ENCODE measurements around the gene GTF2H4.
"Not testable (repeated sequence)": the region's sequence is repeated elsewhere in the genome, so short reads cannot be mapped to it uniquely, and the experiment has no call there.

Gene GTF2H4

DNA sequence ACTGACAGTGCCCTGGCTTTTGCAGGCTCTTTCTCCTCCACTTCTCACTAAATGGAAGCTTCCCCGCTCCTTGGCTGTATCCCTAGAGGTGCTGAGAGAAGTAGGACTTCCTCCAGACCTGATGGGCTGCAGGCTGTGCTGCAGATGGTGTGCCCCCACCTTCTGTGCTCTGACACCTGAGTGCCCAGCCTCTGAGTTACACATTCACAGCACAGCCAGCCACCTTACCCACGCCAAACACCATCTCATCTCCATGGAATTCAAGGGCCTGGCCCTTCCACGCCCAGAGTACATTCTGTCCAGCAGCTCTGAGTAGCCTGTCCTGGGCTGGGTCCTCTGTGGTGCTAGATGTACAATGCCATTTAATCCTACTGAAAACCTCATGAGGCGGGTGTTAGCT lies 18.6 kb downstream of the GTF2H4 start:
- DNase-seq (ENCODE audit: low spot score): no peak

DNA sequence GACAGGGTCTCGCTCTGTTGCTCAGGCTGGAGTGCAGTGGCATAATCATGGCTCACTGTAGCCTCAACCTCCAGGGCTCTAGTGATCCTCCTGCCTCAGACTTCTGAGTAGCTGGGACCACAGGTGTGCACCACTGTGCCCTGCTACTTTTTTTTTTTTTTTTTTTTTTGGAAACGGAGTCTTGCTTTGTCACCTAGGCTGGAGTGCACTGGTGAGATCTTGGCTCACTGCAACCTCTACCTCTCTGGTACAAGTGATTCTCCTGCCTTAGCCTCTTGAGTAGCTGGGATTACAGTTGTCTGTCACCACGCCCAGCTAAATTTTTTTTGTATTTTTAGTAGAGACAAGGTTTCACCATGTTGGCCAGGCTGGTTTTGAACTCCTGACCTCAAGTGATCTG lies 19.1 kb downstream of the GTF2H4 start:
- not testable (repeated sequence) for DNase-seq (ENCODE audit: low spot score)

DNA sequence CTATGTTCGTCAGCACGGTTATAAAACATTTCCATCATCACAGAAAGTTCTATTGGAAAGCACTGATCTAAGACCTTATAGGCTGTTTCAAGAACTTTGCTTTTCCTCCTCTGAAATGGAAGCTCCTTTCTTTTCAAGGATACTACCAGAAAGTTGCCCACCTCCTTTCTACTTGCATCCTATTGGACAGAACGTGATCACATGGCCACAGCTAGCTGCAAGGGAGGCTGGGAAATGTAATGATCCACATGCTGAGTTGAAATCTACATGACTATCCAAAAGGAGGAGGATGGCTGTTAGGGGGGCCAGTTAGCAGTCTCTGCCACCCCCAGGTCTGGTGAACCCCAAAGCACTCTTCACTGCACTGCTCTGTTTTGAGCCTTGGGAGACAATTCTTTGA lies 20.7 kb downstream of the GTF2H4 start:
- DNase-seq (ENCODE audit: low spot score): no peak

DNA sequence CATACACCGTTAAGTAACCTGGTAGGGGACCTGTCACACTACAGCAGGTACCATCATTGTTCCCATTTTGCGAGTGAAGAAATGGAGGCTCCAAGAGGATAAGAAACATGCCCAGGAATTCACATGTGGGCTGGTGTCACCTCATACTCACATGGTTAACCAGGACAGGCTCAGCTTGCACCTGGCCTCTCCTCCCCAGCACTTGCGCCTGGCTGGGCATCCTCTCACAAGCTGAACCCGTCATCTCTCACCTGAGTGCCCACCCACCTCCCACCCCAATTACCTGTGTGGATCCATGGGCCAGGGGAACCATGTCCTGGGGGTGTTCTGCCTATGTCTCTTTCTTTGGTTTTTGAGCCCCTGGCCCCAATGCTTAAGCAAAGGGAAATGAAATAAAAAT lies 22.5 kb downstream of the GTF2H4 start:
- no peak for DNase-seq (ENCODE audit: low spot score)

DNA sequence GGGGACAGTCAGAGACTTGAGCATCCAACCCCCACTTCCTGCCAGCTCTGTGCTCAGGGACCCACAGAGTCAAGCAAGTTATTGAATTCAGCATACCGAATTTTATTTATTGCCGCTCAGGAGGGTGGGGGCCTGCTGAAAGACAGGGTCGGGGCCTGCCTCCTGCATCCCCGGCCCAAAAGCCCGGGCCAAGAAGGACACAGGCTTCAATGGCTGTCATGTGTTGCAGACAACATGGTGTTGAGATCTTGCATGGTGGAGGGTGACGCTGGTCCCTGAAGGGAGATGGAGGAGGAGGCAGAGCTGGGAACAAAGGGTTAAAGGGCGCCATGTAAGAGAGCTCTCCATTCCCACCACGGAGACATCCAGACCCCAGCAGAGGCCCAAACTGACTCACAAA lies 23.3 kb downstream of the GTF2H4 start:
- DNase-seq (ENCODE audit: low spot score): no peak

DNA sequence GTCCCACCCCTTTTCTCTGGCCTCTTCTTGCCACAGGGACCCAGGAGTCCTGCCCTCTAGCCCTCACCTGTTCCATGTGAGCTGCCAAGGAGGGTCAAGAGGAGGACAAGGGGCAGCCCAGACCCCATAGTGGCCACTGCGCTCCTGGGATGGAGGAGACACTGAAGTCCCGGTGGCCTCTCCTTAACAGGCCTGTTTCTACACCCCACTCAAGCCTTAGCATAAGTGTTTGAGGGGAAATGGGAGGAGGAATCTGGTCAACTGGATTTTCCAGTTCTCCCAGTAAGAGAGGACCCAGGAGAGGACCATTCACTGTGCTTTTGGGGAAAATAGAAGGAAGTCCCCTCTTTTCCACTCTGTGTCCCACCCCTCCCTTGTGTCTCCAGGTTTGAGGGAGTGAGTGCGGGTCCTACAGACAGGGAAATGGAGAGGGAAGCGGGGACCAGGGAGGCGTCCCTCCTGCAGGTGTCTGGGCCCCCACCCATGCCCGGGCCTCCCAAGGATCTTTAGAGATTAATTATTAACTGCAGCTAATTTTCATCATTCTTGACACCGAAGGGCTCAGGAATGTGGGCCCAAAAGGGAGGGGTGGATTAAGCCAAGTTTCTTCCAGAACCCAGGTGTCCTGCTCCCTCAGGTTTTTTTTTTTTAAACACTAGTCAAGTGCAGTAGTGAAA lies 24.1 kb downstream of the GTF2H4 start, which contains the start of gene SFTA2:
Gene SFTA2 (minus strand): TSS at position 202 of the 677 bp plus-strand sequence. CDS start 74 bp downstream, at position 128.
- DNase-seq (ENCODE audit: low spot score): no peak

DNA sequence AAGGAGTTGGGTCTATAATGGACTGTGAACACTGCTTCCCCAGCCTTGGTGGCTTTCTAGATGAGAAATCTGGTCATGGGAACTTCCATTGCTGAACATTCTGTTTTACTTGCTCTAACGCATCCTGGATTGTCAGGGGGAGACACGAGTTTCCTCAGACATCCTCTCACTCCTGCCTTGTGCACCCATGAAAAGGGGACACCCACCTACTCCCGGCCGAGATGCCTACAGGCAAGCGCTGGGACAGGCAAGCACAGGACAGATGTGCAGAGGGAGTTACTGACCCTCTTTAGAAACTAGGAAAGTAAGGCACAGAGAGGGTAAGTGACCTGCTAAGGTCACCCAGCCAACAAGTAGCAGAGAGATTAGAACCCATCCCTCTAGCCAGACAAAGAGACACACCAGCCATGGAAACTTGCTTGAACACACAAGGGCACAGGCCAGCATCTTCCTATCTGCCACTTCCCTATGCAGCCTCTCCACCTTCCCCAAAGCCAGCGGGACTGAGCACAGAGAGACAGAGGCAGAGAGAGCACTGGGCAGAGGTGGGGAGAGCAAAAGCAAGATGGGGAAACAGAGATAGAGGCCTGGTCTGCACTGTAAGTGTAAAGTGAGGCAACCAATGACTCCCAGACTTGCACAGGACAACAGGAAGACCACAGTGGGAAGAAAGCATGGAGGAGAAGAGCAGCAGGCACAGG lies 24.8 kb downstream of the GTF2H4 start:
- DNase-seq (ENCODE audit: low spot score): no peak

DNA sequence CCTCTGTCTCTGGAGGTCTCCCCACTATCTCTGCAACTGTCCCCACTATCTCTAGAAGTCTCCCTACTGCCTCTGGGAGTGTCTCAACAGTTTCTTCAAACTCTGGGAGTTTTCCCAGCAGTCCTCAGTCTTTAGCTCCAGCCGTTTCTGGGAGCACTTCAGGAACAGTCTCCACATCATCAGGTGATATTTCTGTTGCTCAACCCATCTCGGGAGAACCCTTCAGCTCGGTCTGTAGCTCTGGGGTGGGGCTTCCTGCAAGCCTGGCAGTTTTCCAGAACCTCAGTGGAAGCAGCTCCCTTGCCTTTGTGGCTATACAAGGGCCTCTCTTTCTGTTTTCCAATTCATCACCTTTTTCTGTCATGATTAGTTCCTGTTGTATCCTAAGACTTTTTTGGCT lies 27.0 kb downstream of the GTF2H4 start:
- no peak for DNase-seq (ENCODE audit: low spot score)

DNA sequence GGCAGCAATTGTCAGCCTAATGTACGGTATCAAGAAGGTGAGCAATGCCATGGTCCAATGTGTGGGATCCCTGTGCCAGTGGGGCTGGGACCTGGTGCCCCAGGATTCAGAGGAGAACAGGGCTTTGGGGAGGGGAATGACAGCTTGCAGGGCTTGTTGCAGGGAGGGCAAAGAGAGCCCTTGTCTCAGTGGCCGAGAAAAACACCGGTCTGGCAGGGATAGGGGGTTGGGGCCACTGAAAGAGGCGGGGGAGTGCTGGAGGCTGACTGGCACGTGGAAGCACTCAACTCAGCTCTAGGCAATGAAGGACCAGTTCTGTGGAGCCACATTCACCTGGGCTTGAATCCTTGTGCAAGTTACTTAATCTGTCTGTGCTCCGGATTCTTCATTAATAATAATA lies 29.3 kb downstream of the GTF2H4 start:
- no peak for DNase-seq (ENCODE audit: low spot score)

DNA sequence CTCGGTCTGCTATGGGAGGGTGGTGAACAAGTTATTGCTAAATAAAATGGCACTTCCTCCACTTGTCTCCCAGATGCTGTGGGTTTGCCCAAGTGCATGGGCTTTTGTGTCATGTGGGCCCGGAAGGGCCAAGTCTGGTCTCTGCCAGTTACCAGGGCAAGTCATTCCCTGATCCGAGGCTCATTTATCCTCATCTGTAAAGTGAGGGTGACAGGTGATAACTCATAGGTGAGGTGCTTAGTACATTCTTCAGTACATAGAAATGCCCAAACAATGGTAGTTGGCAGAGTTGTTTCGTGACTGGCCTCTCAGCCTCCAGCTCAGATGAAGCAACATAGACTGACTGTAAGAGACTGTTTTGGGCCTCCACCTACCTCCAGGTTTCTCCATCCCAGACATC lies 30.7 kb downstream of the GTF2H4 start:
- DNase-seq (ENCODE audit: low spot score): no peak

DNA sequence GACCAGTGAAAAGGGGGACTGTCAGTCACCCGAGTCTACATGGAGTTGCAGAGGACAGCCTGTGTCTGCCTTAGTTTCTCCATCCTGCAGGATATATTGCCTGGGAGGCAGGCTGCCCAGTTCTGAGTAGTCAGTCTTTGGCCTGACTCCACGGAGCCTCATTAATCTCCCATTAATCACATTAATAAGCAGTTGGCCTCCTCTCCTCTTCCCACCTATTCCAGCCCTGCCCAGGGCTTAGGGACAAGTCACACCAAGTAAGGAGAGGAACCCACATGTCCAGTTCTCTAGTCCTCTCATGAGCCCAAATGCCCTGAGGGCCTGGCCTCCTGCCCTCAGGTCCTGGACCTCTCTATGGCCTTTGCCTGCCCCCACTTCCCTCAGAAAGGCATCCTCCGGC lies 31.5 kb downstream of the GTF2H4 start:
- DNase-seq (ENCODE audit: low spot score): no peak

DNA sequence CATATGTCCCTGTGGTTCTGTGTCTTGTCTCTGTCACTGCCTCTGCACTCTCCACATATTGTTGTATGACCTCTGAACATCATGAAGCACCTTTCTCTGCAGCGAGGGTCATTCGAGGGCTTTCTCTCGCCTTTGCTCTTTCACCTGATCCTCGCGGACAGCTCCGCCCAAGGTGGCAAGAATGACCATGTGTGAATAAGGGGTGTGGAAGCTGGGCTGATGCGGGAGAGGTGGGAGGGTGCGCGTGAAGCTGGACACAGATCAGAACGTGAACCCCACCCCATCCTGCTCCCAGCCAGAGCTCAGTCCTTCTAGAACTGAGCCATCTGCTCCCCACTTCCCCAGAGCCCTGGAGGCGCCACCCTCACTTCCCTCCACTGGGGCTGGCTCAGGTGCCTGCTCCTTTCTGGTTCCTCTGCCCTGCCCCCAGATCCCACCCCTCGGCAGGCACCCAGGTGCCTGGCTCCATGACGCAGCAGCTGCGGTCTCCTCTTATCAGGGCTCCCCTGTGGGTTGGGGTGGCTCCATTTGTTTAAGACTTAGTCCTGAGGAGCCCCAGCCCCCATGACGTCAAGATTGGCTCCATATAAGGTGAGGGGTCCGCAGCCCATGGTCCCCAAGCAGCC lies 32.5 kb downstream of the GTF2H4 start, which contains the start of gene MUCL3:
Gene MUCL3 (plus strand): TSS at position 613 of the 626 bp plus-strand sequence. CDS start 27 bp downstream, outside the sequence.
- no peak for DNase-seq (ENCODE audit: low spot score)

DNA sequence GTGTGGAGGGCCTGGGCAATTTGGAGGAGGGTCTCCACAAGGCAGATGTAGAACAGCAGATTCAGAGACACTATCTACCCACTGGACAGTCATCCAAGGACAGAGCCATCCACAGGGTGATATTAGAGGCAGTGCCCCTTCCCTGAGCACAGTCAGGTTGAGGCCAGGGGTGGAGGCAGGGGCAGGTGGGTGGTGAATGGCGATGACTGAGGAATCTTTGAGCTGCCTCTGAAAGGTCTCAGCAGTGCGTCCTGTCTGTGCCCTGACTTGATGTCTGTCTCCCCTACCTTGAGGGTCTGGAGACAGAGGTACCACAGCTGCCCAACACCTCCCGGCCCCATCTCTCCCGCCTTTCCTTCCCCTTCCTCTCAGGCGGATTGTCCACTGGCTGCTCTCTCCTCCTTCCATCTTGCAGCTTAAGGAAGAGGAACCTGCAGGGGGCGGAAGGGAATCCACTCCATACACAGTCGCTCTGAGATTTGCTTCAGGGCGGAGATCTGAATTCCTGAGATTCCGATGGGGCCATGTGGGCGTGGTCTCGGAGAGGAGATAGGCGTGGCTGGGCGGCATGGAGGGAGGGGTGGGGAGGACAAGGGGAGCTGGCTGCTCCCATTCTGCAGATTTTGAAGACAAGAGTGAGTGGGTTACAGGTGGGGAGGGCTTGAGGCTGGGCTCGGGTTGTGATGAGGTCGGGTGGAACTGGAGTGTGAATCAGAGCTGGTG lies 34.5 kb downstream of the GTF2H4 start:
- peak; percentile 54 for DNase-seq (ENCODE audit: low spot score)

DNA sequence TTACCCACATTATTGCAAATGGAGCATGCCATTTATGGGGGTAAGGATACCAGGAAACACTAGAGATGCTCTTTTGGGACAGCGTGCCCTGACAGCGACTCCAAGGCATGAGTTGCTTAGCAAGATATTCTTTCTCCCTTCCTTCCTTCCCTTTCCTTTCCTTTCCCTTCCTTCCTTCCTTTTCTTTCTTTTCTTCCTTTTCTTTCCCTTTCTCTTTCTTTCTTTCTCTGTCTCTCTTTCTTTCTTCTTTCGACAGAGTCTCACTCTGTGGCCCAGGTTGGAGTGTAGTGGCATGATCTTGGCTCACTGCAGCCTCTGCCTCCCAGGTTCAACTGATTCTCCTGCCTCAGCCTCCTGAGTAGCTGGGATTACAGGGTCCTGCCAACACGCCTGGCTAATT lies 36.0 kb downstream of the GTF2H4 start:
- DNase-seq (ENCODE audit: low spot score): no peak

DNA sequence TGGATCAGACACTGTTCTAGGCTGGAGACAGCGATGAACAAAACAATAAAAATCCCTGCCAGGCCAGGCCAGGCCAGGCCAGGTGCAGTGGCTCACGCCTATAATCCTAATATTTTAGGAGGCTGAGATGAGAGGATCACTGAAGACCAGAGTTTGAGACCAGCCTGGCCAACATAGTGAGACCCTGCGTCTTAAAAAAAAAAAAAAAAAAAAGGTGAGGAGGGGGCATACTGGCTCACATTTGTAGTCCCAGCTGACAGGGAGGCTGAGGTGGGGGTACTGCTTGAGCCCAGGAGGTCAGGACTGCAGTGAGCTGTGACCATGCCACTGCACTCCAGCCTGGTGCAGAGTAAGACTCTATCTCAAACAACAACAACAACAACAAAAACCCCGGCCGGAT lies 37.3 kb downstream of the GTF2H4 start:
- DNase-seq (ENCODE audit: low spot score): no peak

DNA sequence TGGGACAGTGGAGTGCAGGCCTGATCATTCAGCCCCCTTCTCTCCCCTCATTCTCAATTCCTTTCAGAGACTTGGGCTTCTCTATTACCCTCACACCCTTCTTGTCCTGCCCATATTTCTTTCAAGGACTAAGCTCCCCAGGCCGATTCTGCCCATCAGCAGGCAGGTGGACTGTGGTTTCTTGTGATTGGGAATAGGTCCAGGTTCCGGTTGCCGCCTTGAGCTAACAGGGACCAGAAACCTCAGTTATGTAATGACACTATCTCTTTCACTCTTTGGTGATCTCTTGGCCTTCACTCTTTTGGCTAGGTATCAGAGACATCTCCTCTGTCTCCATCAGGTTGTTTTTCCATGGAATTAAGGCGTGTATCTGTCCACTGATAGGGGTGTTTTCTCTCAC lies 39.2 kb downstream of the GTF2H4 start:
- no peak for DNase-seq (ENCODE audit: low spot score)

DNA sequence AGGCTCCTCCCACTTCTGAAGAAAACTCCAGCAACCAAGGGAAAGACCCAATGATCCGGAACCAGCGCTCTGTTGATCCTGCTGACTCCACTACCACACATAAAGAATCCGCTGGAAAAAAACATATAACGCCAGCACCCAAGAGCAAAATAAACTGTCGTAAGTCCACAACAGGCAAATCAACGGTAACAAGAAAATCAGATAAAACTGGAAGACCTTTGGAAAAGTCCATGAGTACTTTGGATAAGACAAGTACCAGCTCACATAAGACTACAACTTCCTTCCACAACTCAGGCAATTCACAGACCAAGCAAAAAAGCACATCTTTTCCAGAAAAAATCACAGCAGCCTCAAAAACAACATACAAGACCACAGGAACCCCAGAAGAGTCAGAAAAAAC lies 40.8 kb downstream of the GTF2H4 start:
- no peak for DNase-seq (ENCODE audit: low spot score)

DNA sequence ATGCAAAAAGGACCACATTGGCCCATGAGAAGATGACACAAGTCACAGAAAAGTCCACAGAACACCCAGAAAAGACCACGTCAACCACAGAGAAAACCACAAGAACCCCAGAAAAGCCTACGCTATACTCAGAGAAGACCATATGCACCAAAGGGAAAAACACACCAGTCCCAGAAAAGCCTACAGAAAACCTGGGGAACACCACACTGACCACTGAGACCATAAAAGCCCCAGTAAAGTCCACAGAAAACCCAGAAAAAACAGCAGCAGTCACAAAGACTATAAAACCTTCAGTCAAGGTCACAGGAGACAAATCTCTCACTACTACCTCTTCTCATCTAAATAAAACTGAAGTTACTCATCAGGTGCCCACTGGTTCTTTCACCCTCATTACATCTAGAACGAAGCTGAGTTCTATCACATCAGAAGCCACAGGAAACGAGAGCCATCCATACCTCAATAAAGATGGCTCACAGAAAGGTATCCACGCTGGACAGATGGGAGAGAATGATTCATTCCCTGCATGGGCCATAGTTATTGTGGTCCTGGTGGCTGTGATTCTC lies 44.0 kb downstream of the GTF2H4 start:
- DNase-seq (ENCODE audit: low spot score): no peak

DNA sequence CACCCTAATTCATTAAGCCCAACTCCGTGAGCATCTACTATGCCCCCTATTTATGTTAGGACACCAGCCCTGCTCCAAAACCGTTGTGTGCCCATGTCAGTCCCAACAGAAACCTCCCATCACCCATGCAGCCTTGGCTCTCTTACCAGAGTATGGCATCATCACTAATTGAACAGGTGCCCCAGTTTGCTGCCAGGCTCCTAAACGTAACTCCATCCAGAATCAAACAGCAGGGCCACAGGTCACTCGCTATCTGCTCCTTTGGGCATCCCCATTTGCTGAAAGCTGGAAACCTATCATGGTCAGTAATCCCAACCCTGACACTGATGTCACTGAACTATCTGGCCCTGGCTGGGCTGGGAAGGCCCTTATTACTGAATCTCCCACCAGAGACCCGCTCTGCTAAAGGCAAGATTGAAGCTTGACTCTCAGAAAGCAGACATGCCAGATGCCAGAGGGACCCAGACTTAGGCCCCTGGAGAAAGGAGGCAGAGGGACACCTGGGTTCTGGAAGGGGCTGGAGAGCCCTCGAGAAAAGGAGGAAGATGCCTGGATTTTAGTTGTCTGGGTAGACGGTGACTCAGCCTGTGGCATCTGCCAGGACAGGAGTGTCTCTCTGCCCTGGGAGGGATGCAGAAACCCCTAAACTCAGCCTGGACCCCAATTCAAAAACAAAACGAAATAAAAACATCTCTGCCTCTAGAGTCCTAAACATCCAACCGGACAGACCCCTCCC lies 46.8 kb downstream of the GTF2H4 start:
- DNase-seq (ENCODE audit: low spot score): no peak

DNA sequence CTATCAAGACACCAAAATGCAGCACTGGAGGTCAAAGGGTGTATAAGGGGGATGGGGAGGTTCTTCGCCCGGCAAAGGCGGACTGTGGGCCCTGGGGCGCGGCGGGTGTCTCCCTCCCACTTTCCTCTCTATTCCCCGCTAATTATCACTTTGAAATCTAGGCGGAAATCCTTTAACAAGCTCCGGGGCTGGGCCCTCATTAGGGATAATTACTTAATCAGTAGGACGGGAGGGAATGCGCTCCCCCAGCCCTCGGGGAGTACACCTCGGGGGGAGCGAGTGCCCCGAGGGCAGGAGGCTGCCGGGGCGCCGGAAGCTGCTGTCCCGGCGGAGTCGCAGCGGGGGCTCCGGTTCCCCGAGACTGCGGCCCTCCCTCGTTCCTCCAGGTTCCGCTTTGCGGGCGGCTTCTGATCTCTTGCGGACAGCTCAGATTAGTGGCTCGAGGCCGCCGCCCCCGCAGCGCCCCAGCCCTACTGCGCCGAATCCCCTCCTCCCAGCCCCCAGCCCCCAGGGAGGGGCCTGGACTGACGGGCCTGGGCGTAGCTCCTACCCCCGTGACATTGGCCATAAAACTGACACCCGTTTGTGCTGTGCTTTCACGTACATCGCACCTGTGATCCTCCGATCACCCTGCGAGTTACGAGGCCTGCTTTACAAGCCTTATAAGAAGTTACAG lies 47.5 kb downstream of the GTF2H4 start:
- peak; percentile 67 for DNase-seq (ENCODE audit: low spot score)

DNA sequence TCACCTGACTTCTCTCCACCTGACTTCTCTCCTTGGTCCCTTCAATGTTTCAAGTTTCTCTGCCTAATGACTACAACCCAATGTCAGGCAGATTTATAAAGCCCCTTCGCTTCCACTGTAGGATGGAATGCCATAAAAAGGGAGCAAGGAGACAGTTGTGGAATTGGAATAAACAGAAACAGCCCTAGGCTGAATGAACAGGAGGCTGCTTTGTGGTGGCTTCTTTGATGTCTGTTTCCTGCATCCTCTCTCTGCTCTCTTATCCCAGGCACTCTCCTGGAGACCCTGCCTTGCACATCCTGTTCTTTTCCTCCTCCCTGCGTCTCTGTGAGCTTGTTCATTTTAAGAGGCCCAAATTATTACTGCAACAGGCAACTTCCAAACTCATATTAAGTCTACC lies 49.7 kb downstream of the GTF2H4 start:
- no peak for DNase-seq (ENCODE audit: low spot score)

Measured in D341Med (cell line).